Measurements from ENCODE around the gene AGBL1.
"Not testable (repeated sequence)": the region's sequence is repeated elsewhere in the genome, so short reads cannot be mapped to it uniquely, and the experiment has no call there.

The AGBL1 gene

GRCh38 chr15:86871964-86872363 lies 792.3 kb downstream of the AGBL1 start:
- DNase-seq (ENCODE audit: low read depth in 3 of 3) = no peak

- DNase-seq (ENCODE audit: low read depth in 3 of 3) = no peak
Observed at GRCh38 chr15:86872782-86873181, 793.1 kb downstream of the AGBL1 start.

GRCh38 chr15:86875067-86875466 lies 795.4 kb downstream of the AGBL1 start:
- no peak for DNase-seq (ENCODE audit: low read depth in 3 of 3)

- no peak for DNase-seq (ENCODE audit: low read depth in 3 of 3)
Observed at GRCh38 chr15:86876387-86876944, 796.8 kb downstream of the AGBL1 start.

GRCh38 chr15:86877171-86877631 lies 797.5 kb downstream of the AGBL1 start:
- DNase-seq (ENCODE audit: low read depth in 3 of 3) = no peak

GRCh38 chr15:86878844-86879243 lies 799.2 kb downstream of the AGBL1 start:
- DNase-seq (ENCODE audit: low read depth in 3 of 3) = not testable (repeated sequence)

- no peak for DNase-seq (ENCODE audit: low read depth in 3 of 3)
Observed at GRCh38 chr15:86879250-86880229, 799.9 kb downstream of the AGBL1 start.

- DNase-seq (ENCODE audit: low read depth in 3 of 3) = no peak
Observed at GRCh38 chr15:86885616-86886015, 805.9 kb downstream of the AGBL1 start.

GRCh38 chr15:86892774-86893449 lies 813.2 kb downstream of the AGBL1 start:
- no peak for DNase-seq (ENCODE audit: low read depth in 3 of 3)

- no peak for DNase-seq (ENCODE audit: low read depth in 3 of 3)
Observed at GRCh38 chr15:86894269-86894668, 814.6 kb downstream of the AGBL1 start.

GRCh38 chr15:86903642-86904421 lies 824.2 kb downstream of the AGBL1 start:
- no peak for DNase-seq (ENCODE audit: low read depth in 3 of 3)

GRCh38 chr15:86905625-86906256 lies 826.1 kb downstream of the AGBL1 start:
- no peak for DNase-seq (ENCODE audit: low read depth in 3 of 3)

- DNase-seq (ENCODE audit: low read depth in 3 of 3) = no peak
Observed at GRCh38 chr15:86906376-86906775, 826.7 kb downstream of the AGBL1 start.

GRCh38 chr15:86911022-86911421 lies 831.4 kb downstream of the AGBL1 start:
- no peak for DNase-seq (ENCODE audit: low read depth in 3 of 3)

- no peak for DNase-seq (ENCODE audit: low read depth in 3 of 3)
Observed at GRCh38 chr15:86912661-86913060, 833.0 kb downstream of the AGBL1 start.

GRCh38 chr15:86915811-86916331 lies 836.2 kb downstream of the AGBL1 start:
- DNase-seq (ENCODE audit: low read depth in 3 of 3) = no peak

GRCh38 chr15:86916671-86917360 lies 837.1 kb downstream of the AGBL1 start:
- DNase-seq (ENCODE audit: low read depth in 3 of 3) = no peak

- no peak for DNase-seq (ENCODE audit: low read depth in 3 of 3)
Observed at GRCh38 chr15:86917361-86917671, 837.6 kb downstream of the AGBL1 start.

GRCh38 chr15:86919581-86919980 lies 839.9 kb downstream of the AGBL1 start:
- DNase-seq (ENCODE audit: low read depth in 3 of 3) = no peak

- DNase-seq (ENCODE audit: low read depth in 3 of 3) = no peak
Observed at GRCh38 chr15:86929461-86929860, 849.8 kb downstream of the AGBL1 start.

GRCh38 chr15:86932456-86932855 lies 852.8 kb downstream of the AGBL1 start:
- DNase-seq (ENCODE audit: low read depth in 3 of 3) = no peak
